HCT116 (cell line): ENCODE measurements around the gene UQCC2. TPM values are rescaled to one million over a fixed set of nuclear protein-coding genes. Genes with fewer than 3 reads are reported as not detected.

Source experiments
- ATAC-seq: fragments of 200-7000 bp; cut with Tn5 transposase; 2 replicates; pipeline ENCODE4 v1.9.1; 2020; ENCODE audit warnings: mild to moderate bottlenecking, moderate library complexity
- BruUV-seq: library from RNA; stranded (reverse); fragments of 400-500 nt; replicated peaks from 2 replicates; lab custom pipeline; 2021; lab: Mats Ljungman, UMichigan
- CTCF ChIA-PET: fragments of 300-600 bp; sonication (Branson Sonifier 250); formaldehyde crosslinking; loops from one replicate; lab custom pipeline; 2021; ENCODE audit warnings: antibody characterized with exemption; lab: Charles Lee
- POLR2A ChIA-PET: fragments of 300-600, 350-600 bp; sonication (Branson Sonifier 250); formaldehyde crosslinking; loops from one replicate; lab custom pipeline; 2021; ENCODE audit warnings: antibody characterized with exemption; lab: Charles Lee
- RAD21 ChIA-PET, 2 experiments: fragments of 300-600 bp; sonication (Branson Sonifier 250); formaldehyde crosslinking; loops; one replicate each; lab custom pipeline; 2023; ENCODE audit warnings: low total read pairs in 2 of 2; ENCODE audit not compliant: uncharacterized antibody in 2 of 2, unreplicated experiment in 2 of 2, low non-redundant PET in 1 of 2; lab: Charles Lee
- DNase-seq: peaks from one replicate; pipeline ENCODE4 v3.0.0-alpha.2; 2010; ENCODE audit warnings: low read depth, low spot score
- H2AFZ ChIP-seq: fragments of 200-600 bp; shearing (Covaris generic), sonication (generic); 2 replicates; pipeline ENCODE4 v1.6.1; 2017; ENCODE audit warnings: low read depth, mixed run types, mixed read lengths, antibody characterized with exemption, low read length; ENCODE audit not compliant: poor library complexity, severe bottlenecking
- H3K27ac ChIP-seq: 2 replicates; pipeline ENCODE4 v1.5.1; 2012; ENCODE audit warnings: low read depth, low read length
- H3K27me3 ChIP-seq: fragments of 200-600 bp; sonication (generic); 2 replicates; pipeline ENCODE4 v1.6.1; 2016; ENCODE audit warnings: mixed run types, low read length, mixed read lengths; ENCODE audit not compliant: insufficient read depth
- H3K36me3 ChIP-seq, 2 experiments: fragments of 200-500 bp in 1 of 2; fragments of 200-600 bp in 1 of 2; sonication (Bioruptor generic) in 1 of 2; sonication (generic) in 1 of 2; 2 replicates each; pipeline versions ENCODE4 v1.5.1 to v1.6.1; 2014 to 2016; ENCODE audit warnings: low read length in 2 of 2, inconsistent platforms in 1 of 2, mixed read lengths in 1 of 2, mixed run types in 1 of 2; ENCODE audit not compliant: insufficient read depth in 2 of 2, control insufficient read depth in 1 of 2
- H3K4me1 ChIP-seq, 2 experiments: fragments of 200-600 bp in 1 of 2; sonication (generic) in 1 of 2; 2 replicates each; pipeline versions ENCODE4 v1.5.1 to v1.6.1; 2012 to 2017; ENCODE audit warnings: low read length in 2 of 2, inconsistent platforms in 1 of 2, mild to moderate bottlenecking in 1 of 2, mixed read lengths in 1 of 2, mixed run types in 1 of 2, moderate library complexity in 1 of 2; ENCODE audit not compliant: insufficient read depth in 2 of 2, control insufficient read depth in 1 of 2
- H3K4me2 ChIP-seq: fragments of 200-600 bp; sonication (generic); 2 replicates; pipeline ENCODE4 v1.6.1; 2017; ENCODE audit warnings: mixed run types, low read length, mixed read lengths
- H3K4me3 ChIP-seq, 2 experiments: fragments of 200-600 bp in 1 of 2; sonication (generic) in 1 of 2; replicated peaks in 1 of 2; 2 replicates each; pipeline ENCODE4 v1.5.1; 2011 to 2016; ENCODE audit warnings: low read length in 2 of 2, control low read depth in 1 of 2, low read depth in 1 of 2, mild to moderate bottlenecking in 1 of 2, mixed read lengths in 1 of 2, mixed run types in 1 of 2
- H3K79me2 ChIP-seq: fragments of 200-600 bp; sonication (generic); 2 replicates; pipeline ENCODE4 v1.6.1; 2017; ENCODE audit warnings: mild to moderate bottlenecking, mixed run types, low read length, moderate library complexity, mixed read lengths; ENCODE audit not compliant: insufficient read depth
- H3K9ac ChIP-seq: fragments of 200-600 bp; sonication (generic); 2 replicates; pipeline ENCODE4 v1.6.1; 2016; ENCODE audit warnings: low read length, mixed read lengths
- H3K9me2 ChIP-seq: fragments of 200-600 bp; sonication (generic), shearing (Covaris generic); 2 replicates; pipeline ENCODE4 v1.6.1; 2017; ENCODE audit warnings: mixed run types, mild to moderate bottlenecking, moderate library complexity; ENCODE audit not compliant: insufficient read depth
- H3K9me3 ChIP-seq, 2 experiments: fragments of 200-500 bp in 1 of 2; fragments of 200-600 bp in 1 of 2; sonication (Bioruptor generic) in 1 of 2; sonication (generic) in 1 of 2; 2 replicates each; pipeline ENCODE4 v1.6.1; 2014 to 2017; ENCODE audit warnings: low read length in 2 of 2, mixed read lengths in 2 of 2, inconsistent platforms in 1 of 2, low read depth in 1 of 2, mild to moderate bottlenecking in 1 of 2, mixed run types in 1 of 2, moderate library complexity in 1 of 2; ENCODE audit not compliant: control insufficient read depth in 1 of 2, insufficient read depth in 1 of 2
- H4K20me1 ChIP-seq: fragments of 200-600 bp; sonication (generic), shearing (Covaris generic); 2 replicates; pipeline ENCODE4 v1.6.1; 2017; ENCODE audit warnings: mixed run types, mild to moderate bottlenecking, moderate library complexity; ENCODE audit not compliant: insufficient read depth
- ELF1 ChIP-seq: IDR thresholded peaks from 2 replicates; pipeline ENCODE4 v1.6.1; 2012; ENCODE audit warnings: low read depth, borderline replicate concordance
- EZH2 ChIP-seq: fragments of 200-600 bp; sonication (generic); IDR thresholded peaks from 2 replicates; pipeline ENCODE4 v1.6.1; 2017; ENCODE audit warnings: antibody characterized with exemption, mixed run types
- EZH2phosphoT487 ChIP-seq: fragments of 200-600 bp; IDR thresholded peaks from 2 replicates; pipeline ENCODE4 v1.6.1; 2018; ENCODE audit warnings: antibody characterized with exemption, borderline replicate concordance
- FOSL1 ChIP-seq: IDR thresholded peaks from 2 replicates; pipeline ENCODE4 v1.6.1; 2012; ENCODE audit warnings: low read depth
- JUND ChIP-seq: IDR thresholded peaks from 2 replicates; pipeline ENCODE4 v1.6.1; 2012
- POLR2A ChIP-seq: IDR thresholded peaks from 2 replicates; pipeline ENCODE4 v1.7.0; 2011; ENCODE audit warnings: borderline replicate concordance; ENCODE audit not compliant: insufficient read depth, insufficient read length; ENCODE audit errors: extremely low read depth
- POLR2AphosphoS5 ChIP-seq: IDR thresholded peaks from 2 replicates; pipeline ENCODE4 v1.6.1; 2011; ENCODE audit warnings: mild to moderate bottlenecking, low read depth, low read length, moderate library complexity
- RAD21 ChIP-seq: IDR thresholded peaks from 2 replicates; pipeline ENCODE4 v1.6.1; 2012; ENCODE audit warnings: low read depth, mild to moderate bottlenecking
- SP1 ChIP-seq: IDR thresholded peaks from 2 replicates; pipeline ENCODE4 v1.6.1; 2012; ENCODE audit warnings: low read depth
- SRF ChIP-seq: IDR thresholded peaks from 2 replicates; pipeline ENCODE4 v1.6.1; 2012; ENCODE audit warnings: low read depth
- TCF7L2 ChIP-seq: IDR thresholded peaks from 2 replicates; pipeline ENCODE4 v1.7.0; 2011; ENCODE audit warnings: borderline replicate concordance, inconsistent platforms; ENCODE audit not compliant: insufficient read depth, insufficient read length; ENCODE audit errors: extremely low read depth
- YY1 ChIP-seq: IDR thresholded peaks from 2 replicates; pipeline ENCODE4 v1.6.1; 2011; ENCODE audit warnings: low read length, low read depth, moderate library complexity, mild to moderate bottlenecking; ENCODE audit not compliant: insufficient replicate concordance; ENCODE audit errors: extremely low read depth
- ZNF274 ChIP-seq: fragments of 200-500 bp; sonication (Bioruptor generic); IDR thresholded peaks from 2 replicates; pipeline ENCODE4 v1.6.1; 2014; ENCODE audit warnings: mild to moderate bottlenecking, low read depth, low read length, inconsistent platforms
- intact Hi-C: fragments of 100-400 bp; cut with micrococcal nuclease; formaldehyde crosslinking; loops from 2 replicates; pipeline ENCODE4 v1.10.0; 2022
- total RNA-seq: library from RNA; stranded (reverse); gene quantifications from one replicate; pipeline ENCODE4 v1.2.1, GENCODE V29; 2021; ENCODE audit not compliant: unreplicated experiment
- TF ChIP-seq, protein P1 (sequence below): IDR thresholded peaks from 2 replicates; pipeline ENCODE4 v1.6.1; 2012
- TF ChIP-seq, protein P2 (sequence below): IDR thresholded peaks from 2 replicates; pipeline ENCODE4 v1.6.1; 2012
- TF ChIP-seq, protein P3 (sequence below): IDR thresholded peaks from 2 replicates; pipeline ENCODE4 v1.6.1; 2011; ENCODE audit warnings: mild to moderate bottlenecking, low read length, moderate library complexity; ENCODE audit not compliant: insufficient replicate concordance; ENCODE audit errors: extremely low read depth

Gene UQCC2
- total RNA-seq, 1 experiment from 2014 or later, result 95.1 TPM

DNA sequence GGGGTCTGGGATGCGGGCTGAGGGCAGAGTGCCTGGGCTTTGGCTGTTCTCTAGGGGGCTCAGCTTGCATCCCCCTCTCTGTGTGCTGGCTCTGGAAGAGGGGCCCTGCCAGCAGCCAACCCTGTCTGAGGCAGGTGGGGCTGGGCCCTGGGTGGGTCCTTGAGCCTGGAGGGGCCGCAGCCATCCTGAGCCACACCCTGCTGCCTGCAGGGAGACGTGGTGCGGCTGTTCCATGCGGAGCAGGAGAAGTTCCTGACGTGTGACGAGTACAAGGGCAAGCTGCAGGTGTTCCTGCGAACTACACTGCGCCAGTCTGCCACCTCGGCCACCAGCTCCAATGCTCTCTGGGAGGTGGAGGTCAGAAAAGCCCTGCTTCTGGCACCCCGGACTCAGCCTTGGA is 49.2 kb downstream of the UQCC2 start:
- no peaks in the 10 kb centered on the region for H3K4me1 ChIP-seq
- H3K79me2 ChIP-seq, result no peaks in the 10 kb centered on the region; the same call in 1 of the 2 replicates
- ChIA-PET RAD21 (no interaction called here), POLR2A (no interaction called here), CTCF (no interaction called here)
- no TSS peak for BruUV-seq
- no peaks in the 10 kb centered on the region for H3K9me2 ChIP-seq
- H3K4me2 ChIP-seq, result no peak overlapping the region
- ATAC-seq (peak; percentile 6; the same call in 1 of the 2 replicates), DNase-seq (no peak)
- no peak overlapping the region for H3K27ac ChIP-seq
- TF ChIP-seq FOSL1 (no peak), POLR2A (no peak), SP1 (no peak), JUND (no peak), RAD21 (no peak), POLR2AphosphoS5 (no peak), TCF7L2 (no peak), SRF (no peak), ELF1 (no peak), YY1 (no peak), ZNF274 (no peak), EZH2 (no peak), EZH2phosphoT487 (no peak)
- TF ChIP-seq, protein P1, sequence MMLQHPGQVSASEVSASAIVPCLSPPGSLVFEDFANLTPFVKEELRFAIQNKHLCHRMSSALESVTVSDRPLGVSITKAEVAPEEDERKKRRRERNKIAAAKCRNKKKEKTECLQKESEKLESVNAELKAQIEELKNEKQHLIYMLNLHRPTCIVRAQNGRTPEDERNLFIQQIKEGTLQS, result no peak
- TF ChIP-seq, protein P2, sequence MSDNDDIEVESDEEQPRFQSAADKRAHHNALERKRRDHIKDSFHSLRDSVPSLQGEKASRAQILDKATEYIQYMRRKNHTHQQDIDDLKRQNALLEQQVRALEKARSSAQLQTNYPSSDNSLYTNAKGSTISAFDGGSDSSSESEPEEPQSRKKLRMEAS, result no peak
- TF ChIP-seq, protein P3, sequence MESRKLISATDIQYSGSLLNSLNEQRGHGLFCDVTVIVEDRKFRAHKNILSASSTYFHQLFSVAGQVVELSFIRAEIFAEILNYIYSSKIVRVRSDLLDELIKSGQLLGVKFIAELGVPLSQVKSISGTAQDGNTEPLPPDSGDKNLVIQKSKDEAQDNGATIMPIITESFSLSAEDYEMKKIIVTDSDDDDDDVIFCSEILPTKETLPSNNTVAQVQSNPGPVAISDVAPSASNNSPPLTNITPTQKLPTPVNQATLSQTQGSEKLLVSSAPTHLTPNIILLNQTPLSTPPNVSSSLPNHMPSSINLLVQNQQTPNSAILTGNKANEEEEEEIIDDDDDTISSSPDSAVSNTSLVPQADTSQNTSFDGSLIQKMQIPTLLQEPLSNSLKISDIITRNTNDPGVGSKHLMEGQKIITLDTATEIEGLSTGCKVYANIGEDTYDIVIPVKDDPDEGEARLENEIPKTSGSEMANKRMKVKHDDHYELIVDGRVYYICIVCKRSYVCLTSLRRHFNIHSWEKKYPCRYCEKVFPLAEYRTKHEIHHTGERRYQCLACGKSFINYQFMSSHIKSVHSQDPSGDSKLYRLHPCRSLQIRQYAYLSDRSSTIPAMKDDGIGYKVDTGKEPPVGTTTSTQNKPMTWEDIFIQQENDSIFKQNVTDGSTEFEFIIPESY, result no peak
- no peaks in the 10 kb centered on the region for H3K9me3 ChIP-seq
- H3K36me3 ChIP-seq, result peaks cover 22 to 30% of the 10 kb centered on the region in 2 experiments; a peak in 3 of 4 replicates
- no peak overlapping the region for H2AFZ ChIP-seq
- intact Hi-C loops, result no loop called here
- no peak overlapping the region for H3K9ac ChIP-seq
- no peak overlapping the region for H3K4me3 ChIP-seq
- no peaks in the 10 kb centered on the region for H3K27me3 ChIP-seq
- H4K20me1 ChIP-seq, result no peaks in the 10 kb centered on the region
